GM12878 (cell line): ENCODE data around the gene HMCN2. TPM values are rescaled to one million over a fixed set of nuclear protein-coding genes. Genes with fewer than 3 reads are reported as not detected.

Experiments used
- ATAC-seq: fragments of 200-7000 bp; cut with Tn5 transposase; 3 replicates; pipeline ENCODE4 v1.9.1; 2020; ENCODE audit warnings: mild to moderate bottlenecking, moderate library complexity
- BruUV-seq: library from RNA; stranded (reverse); fragments of 400-500 nt; replicated peaks from 2 replicates; lab custom pipeline; 2021; lab: Mats Ljungman, UMichigan
- CTCF ChIA-PET: fragments of 300-600 bp; sonication (Branson Sonifier 250); formaldehyde crosslinking; extraction: SDS; loops from one replicate; lab custom pipeline; 2021; ENCODE audit warnings: inconsistent platforms; lab: Yijun Ruan, JAX
- POLR2A ChIA-PET: fragments of 350-600 bp; formaldehyde crosslinking; extraction: SDS; loops from one replicate; lab custom pipeline; 2021; ENCODE audit warnings: inconsistent platforms; lab: Charles Lee
- RAD21 ChIA-PET: fragments of 300-600 bp; sonication (Branson Sonifier 250); formaldehyde crosslinking; loops from one replicate; lab custom pipeline; 2023; ENCODE audit warnings: antibody characterized with exemption; ENCODE audit not compliant: unreplicated experiment; lab: Charles Lee
- SMC1A ChIA-PET: fragments of 300-600 bp; sonication (Branson Sonifier 250); formaldehyde crosslinking; loops from one replicate; lab custom pipeline; 2023; ENCODE audit not compliant: unreplicated experiment, uncharacterized antibody; lab: Charles Lee
- DNase-seq: peaks from one replicate; pipeline ENCODE4 v3.0.0-alpha.2; 2011; ENCODE audit warnings: low read depth, low spot score
- FAIRE-seq: peaks from 3 replicates; lab custom pipeline; 2011; peaks lifted over from hg19 to GRCh38; lab: Jason Lieb, UNC
- H2AFZ ChIP-seq: 2 replicates; pipeline ENCODE4 v1.6.0; 2011; ENCODE audit warnings: low read depth, low read length, control low read depth; ENCODE audit not compliant: control insufficient read depth
- H3K27ac ChIP-seq: 2 replicates; pipeline ENCODE4 v1.5.1; 2011; ENCODE audit warnings: control low read depth; ENCODE audit not compliant: control insufficient read depth, insufficient read depth
- H3K27me3 ChIP-seq, 2 experiments: replicated peaks in 1 of 2; 2 replicates each; pipeline versions ENCODE4 v1.6.0 to v1.6.1; 2011; ENCODE audit warnings: low read length in 1 of 2; ENCODE audit not compliant: control insufficient read depth in 2 of 2, insufficient read depth in 2 of 2
- H3K36me3 ChIP-seq, 2 experiments: 2 replicates each; pipeline ENCODE4 v1.5.1; 2011; ENCODE audit warnings: low read length in 1 of 2; ENCODE audit not compliant: control insufficient read depth in 2 of 2, insufficient read depth in 2 of 2
- H3K4me1 ChIP-seq: 2 replicates; pipeline ENCODE4 v1.6.1; 2011; ENCODE audit warnings: mild to moderate bottlenecking, low read length, moderate library complexity, mixed read lengths; ENCODE audit not compliant: control insufficient read depth, insufficient read depth
- H3K4me2 ChIP-seq: 2 replicates; pipeline ENCODE4 v1.6.0; 2011; ENCODE audit warnings: control low read depth; ENCODE audit not compliant: control insufficient read depth, insufficient read depth
- H3K4me3 ChIP-seq: fragments of 200-600 bp; sonication (generic); 2 replicates; pipeline ENCODE4 v1.5.1; 2016
- H3K79me2 ChIP-seq: 2 replicates; pipeline ENCODE4 v1.6.0; 2011; ENCODE audit warnings: low read length; ENCODE audit not compliant: control insufficient read depth, insufficient read depth
- H3K9ac ChIP-seq: 2 replicates; pipeline ENCODE4 v1.8.0; 2011; ENCODE audit warnings: low read length, control low read depth, mixed read lengths; ENCODE audit not compliant: control insufficient read depth, insufficient read depth
- H3K9me3 ChIP-seq: replicated peaks from 3 replicates; pipeline ENCODE4 v1.5.1; 2011; ENCODE audit warnings: mild to moderate bottlenecking, low read length; ENCODE audit not compliant: control insufficient read depth, insufficient read depth
- H4K20me1 ChIP-seq: 2 replicates; pipeline ENCODE4 v1.6.0; 2011; ENCODE audit not compliant: control insufficient read depth, insufficient read depth
- BMI1 ChIP-seq: fragments of 450-650 bp; IDR thresholded peaks from 2 replicates; pipeline ENCODE4 v1.6.1; 2016; ENCODE audit warnings: mild to moderate bottlenecking, moderate library complexity, borderline replicate concordance
- BRCA1 ChIP-seq: IDR thresholded peaks from 2 replicates; pipeline ENCODE4 v1.6.1; 2011; ENCODE audit warnings: low read depth, low read length, improper control_type of control experiment
- ESRRA ChIP-seq: IDR thresholded peaks from 2 replicates; pipeline ENCODE4 v1.6.1; 2012; ENCODE audit warnings: mild to moderate bottlenecking, low read length, improper control_type of control experiment
- GABPA ChIP-seq: IDR thresholded peaks from 2 replicates; pipeline ENCODE4 v1.6.1; 2014; ENCODE audit warnings: antibody characterized with exemption, low read depth, mild to moderate bottlenecking, inconsistent platforms
- HCFC1 ChIP-seq: fragments of 150-350 bp; IDR thresholded peaks from 2 replicates; pipeline ENCODE4 v1.6.1; 2014; ENCODE audit warnings: low read length
- IKZF1 ChIP-seq: fragments of 450-650 bp; conservative IDR thresholded peaks from 2 replicates; pipeline ENCODE4 v1.6.1; 2017; ENCODE audit warnings: antibody characterized with exemption, mild to moderate bottlenecking
- IRF4 ChIP-seq: IDR thresholded peaks from 2 replicates; pipeline ENCODE4 v1.6.1; 2011; ENCODE audit warnings: low read depth, low read length
- NFXL1 ChIP-seq: fragments of 450-650 bp; IDR thresholded peaks from 2 replicates; pipeline ENCODE4 v1.6.1; 2017; ENCODE audit warnings: antibody characterized with exemption, mild to moderate bottlenecking, borderline replicate concordance
- RB1 ChIP-seq: fragments of 450-650 bp; formaldehyde crosslinking; IDR thresholded peaks from 2 replicates; pipeline ENCODE4 v1.6.1; 2017; ENCODE audit warnings: mild to moderate bottlenecking, borderline replicate concordance
- RCOR1 ChIP-seq: conservative IDR thresholded peaks from 2 replicates; pipeline ENCODE4 v1.6.1; 2012; ENCODE audit warnings: low read depth, low read length, improper control_type of control experiment
- RUNX3 ChIP-seq: IDR thresholded peaks from 2 replicates; pipeline ENCODE4 v1.6.1; 2012; ENCODE audit warnings: low read length, inconsistent platforms
- SIX5 ChIP-seq: IDR thresholded peaks from 2 replicates; pipeline ENCODE4 v1.6.1; 2011; ENCODE audit warnings: mild to moderate bottlenecking, low read depth, low read length, moderate library complexity; ENCODE audit not compliant: severe bottlenecking
- SMAD5 ChIP-seq: IDR thresholded peaks from 2 replicates; pipeline ENCODE4 v1.6.1; 2016; ENCODE audit warnings: antibody characterized with exemption, low read depth
- SMARCA5 ChIP-seq: fragments of 450-650 bp; IDR thresholded peaks from 2 replicates; pipeline ENCODE4 v1.6.1; 2017; ENCODE audit warnings: mild to moderate bottlenecking
- SMC3 ChIP-seq: IDR thresholded peaks from 2 replicates; pipeline ENCODE4 v1.6.1; 2011; ENCODE audit warnings: low read length, improper control_type of control experiment, borderline replicate concordance
- TAF1 ChIP-seq: IDR thresholded peaks from 2 replicates; pipeline ENCODE4 v1.6.1; 2011; ENCODE audit warnings: mild to moderate bottlenecking, low read depth, low read length, borderline replicate concordance
- TCF3 ChIP-seq: IDR thresholded peaks from 2 replicates; pipeline ENCODE4 v1.6.1; 2012; ENCODE audit warnings: low read depth, mild to moderate bottlenecking, low read length, borderline replicate concordance; ENCODE audit not compliant: insufficient read depth
- YY1 ChIP-seq: IDR thresholded peaks from 2 replicates; pipeline ENCODE4 v1.6.1; 2011; ENCODE audit warnings: low read depth, mild to moderate bottlenecking, low read length
- WGBS: methylation state at CpG from one replicate; pipeline ENCODE4 v1.1.6; 2016; ENCODE audit warnings: low lambda C conversion rate; ENCODE audit not compliant: insufficient replicate concordance, insufficient coverage; ENCODE audit errors: missing lambda C conversion rate; 5-methylcytosine and 5-hydroxymethylcytosine counted together
- in situ Hi-C: fragments of 300-500 bp; cut with MboI; formaldehyde crosslinking; loops from 9 replicates; pipeline ENCODE4 v1.14.3; 2018; ENCODE audit warnings: mixed read lengths
- intact Hi-C: fragments of 100-400 bp; cut with micrococcal nuclease; formaldehyde crosslinking; loops from one replicate; pipeline ENCODE4 v1.14.2; 2022; ENCODE audit not compliant: unreplicated experiment
- polyA plus RNA-seq, 11 experiments: library from polyadenylated mRNA; depleted of rRNA in 4 of 11; unstranded in 6 of 11; stranded (reverse) in 5 of 11; fragments of >200 nt; fragmentation: Nextera tagmentation in 4 of 11; fragmentation: Illumina TruSeq in 1 of 11; extraction: Ambion mirVana in 4 of 11; extraction: Trizol in 1 of 11; gene quantifications; 1 replicate in 1 of 11; 2 replicates in 10 of 11; pipeline versions ENCODE4 v1.2.1 to v1.2.3, GENCODE V29; 2011 to 2016; ENCODE audit warnings: inconsistent platforms in 2 of 11, missing spikeins in 2 of 11, low read depth in 1 of 11
- total RNA-seq, 4 experiments: library from RNA; depleted of rRNA in 3 of 4; stranded (reverse); fragments of >200 nt in 3 of 4; fragmentation: Illumina TruSeq in 1 of 4; extraction: Trizol in 1 of 4; gene quantifications; 2 replicates each; pipeline versions ENCODE4 v1.2.1 to v1.2.3, GENCODE V29; 2013 to 2021
- TF ChIP-seq, protein P1 (sequence below): IDR thresholded peaks from 2 replicates; pipeline ENCODE4 v1.6.1; 2012; ENCODE audit warnings: mild to moderate bottlenecking, low read depth, low read length
- TF ChIP-seq, protein P2 (sequence below): fragments of 150-350 bp; IDR thresholded peaks from 2 replicates; pipeline ENCODE4 v1.6.1; 2016; ENCODE audit warnings: low read depth, low read length

The HMCN2 gene
- total and polyA plus RNA-seq, 10 of the 15 experiments (the other 5 are each of a cell fraction or from before 2014, with no cell fraction given) = 0.04 TPM; not detected in 9

DNA sequence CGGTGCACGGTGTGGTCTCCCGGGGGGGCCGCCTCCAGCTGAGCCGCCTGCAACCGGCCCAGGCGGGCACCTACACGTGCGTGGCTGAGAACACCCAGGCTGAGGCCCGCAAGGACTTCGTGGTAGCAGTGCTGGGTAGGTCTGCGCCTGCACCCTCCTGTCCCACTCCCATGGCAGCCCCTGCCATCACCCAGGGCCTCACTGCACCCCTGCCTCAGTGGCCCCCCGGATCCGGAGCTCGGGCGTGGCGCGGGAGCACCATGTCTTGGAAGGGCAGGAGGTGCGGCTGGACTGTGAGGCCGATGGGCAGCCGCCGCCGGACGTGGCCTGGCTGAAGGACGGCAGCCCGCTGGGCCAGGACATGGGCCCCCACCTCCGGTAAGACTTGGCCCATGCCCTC is 125.4 kb downstream of the HMCN2 start (continued):
- TF ChIP-seq TAF1 = no peak
- no peak for TF ChIP-seq TCF3
- TF ChIP-seq SMC3 = no peak
- no peak for TF ChIP-seq SMAD5
- TF ChIP-seq HCFC1 = no peak
- TF ChIP-seq, protein P1, sequence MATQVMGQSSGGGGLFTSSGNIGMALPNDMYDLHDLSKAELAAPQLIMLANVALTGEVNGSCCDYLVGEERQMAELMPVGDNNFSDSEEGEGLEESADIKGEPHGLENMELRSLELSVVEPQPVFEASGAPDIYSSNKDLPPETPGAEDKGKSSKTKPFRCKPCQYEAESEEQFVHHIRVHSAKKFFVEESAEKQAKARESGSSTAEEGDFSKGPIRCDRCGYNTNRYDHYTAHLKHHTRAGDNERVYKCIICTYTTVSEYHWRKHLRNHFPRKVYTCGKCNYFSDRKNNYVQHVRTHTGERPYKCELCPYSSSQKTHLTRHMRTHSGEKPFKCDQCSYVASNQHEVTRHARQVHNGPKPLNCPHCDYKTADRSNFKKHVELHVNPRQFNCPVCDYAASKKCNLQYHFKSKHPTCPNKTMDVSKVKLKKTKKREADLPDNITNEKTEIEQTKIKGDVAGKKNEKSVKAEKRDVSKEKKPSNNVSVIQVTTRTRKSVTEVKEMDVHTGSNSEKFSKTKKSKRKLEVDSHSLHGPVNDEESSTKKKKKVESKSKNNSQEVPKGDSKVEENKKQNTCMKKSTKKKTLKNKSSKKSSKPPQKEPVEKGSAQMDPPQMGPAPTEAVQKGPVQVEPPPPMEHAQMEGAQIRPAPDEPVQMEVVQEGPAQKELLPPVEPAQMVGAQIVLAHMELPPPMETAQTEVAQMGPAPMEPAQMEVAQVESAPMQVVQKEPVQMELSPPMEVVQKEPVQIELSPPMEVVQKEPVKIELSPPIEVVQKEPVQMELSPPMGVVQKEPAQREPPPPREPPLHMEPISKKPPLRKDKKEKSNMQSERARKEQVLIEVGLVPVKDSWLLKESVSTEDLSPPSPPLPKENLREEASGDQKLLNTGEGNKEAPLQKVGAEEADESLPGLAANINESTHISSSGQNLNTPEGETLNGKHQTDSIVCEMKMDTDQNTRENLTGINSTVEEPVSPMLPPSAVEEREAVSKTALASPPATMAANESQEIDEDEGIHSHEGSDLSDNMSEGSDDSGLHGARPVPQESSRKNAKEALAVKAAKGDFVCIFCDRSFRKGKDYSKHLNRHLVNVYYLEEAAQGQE = no peak

- Histone ChIP-seq H3K79me2 (no peaks in the 10 kb centered on the region), H3K4me1 (no peaks in the 10 kb centered on the region), H3K36me3 (no peaks in the 10 kb centered on the region), H3K9me3 (no peaks in the 10 kb centered on the region), H3K4me2 (no peak overlapping the region), H3K27ac (no peak overlapping the region), H3K4me3 (no peak overlapping the region), H3K9ac (no peak overlapping the region), H3K27me3 (no peaks in the 10 kb centered on the region), H2AFZ (no peak overlapping the region), H4K20me1 (no peaks in the 10 kb centered on the region)
- CTCF ChIA-PET = interaction anchor here (0.6 kb wide), 1 partner anchor 641 kb away, joined by 3 read pairs; no protein-coding TSS in a partner anchor
- ATAC-seq = no peak
- FAIRE-seq = no peak
- BruUV-seq = no TSS peak
- intact Hi-C loops (no loop called here), in situ Hi-C loops (no loop called here)
- 51% methylated on average over 13 of the region's 13 CpGs for WGBS
- SMC1A ChIA-PET = no interaction called here
- POLR2A ChIA-PET = no interaction called here
- RAD21 ChIA-PET = no interaction called here
- DNase-seq = no peak
- TF ChIP-seq NFXL1 = no peak
- TF ChIP-seq RB1 = no peak
- TF ChIP-seq SMARCA5 = no peak
- TF ChIP-seq SIX5 = no peak
- TF ChIP-seq RUNX3 = no peak
- TF ChIP-seq ESRRA = no peak
- no peak for TF ChIP-seq BMI1
- TF ChIP-seq, protein P2, sequence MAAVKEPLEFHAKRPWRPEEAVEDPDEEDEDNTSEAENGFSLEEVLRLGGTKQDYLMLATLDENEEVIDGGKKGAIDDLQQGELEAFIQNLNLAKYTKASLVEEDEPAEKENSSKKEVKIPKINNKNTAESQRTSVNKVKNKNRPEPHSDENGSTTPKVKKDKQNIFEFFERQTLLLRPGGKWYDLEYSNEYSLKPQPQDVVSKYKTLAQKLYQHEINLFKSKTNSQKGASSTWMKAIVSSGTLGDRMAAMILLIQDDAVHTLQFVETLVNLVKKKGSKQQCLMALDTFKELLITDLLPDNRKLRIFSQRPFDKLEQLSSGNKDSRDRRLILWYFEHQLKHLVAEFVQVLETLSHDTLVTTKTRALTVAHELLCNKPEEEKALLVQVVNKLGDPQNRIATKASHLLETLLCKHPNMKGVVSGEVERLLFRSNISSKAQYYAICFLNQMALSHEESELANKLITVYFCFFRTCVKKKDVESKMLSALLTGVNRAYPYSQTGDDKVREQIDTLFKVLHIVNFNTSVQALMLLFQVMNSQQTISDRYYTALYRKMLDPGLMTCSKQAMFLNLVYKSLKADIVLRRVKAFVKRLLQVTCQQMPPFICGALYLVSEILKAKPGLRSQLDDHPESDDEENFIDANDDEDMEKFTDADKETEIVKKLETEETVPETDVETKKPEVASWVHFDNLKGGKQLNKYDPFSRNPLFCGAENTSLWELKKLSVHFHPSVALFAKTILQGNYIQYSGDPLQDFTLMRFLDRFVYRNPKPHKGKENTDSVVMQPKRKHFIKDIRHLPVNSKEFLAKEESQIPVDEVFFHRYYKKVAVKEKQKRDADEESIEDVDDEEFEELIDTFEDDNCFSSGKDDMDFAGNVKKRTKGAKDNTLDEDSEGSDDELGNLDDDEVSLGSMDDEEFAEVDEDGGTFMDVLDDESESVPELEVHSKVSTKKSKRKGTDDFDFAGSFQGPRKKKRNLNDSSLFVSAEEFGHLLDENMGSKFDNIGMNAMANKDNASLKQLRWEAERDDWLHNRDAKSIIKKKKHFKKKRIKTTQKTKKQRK = no peak
- TF ChIP-seq GABPA = no peak
- no peak for TF ChIP-seq RCOR1
- no peak for TF ChIP-seq YY1
- no peak for TF ChIP-seq IRF4
- no peak for TF ChIP-seq TAF1
- no peak for TF ChIP-seq IKZF1
- TF ChIP-seq BRCA1 = no peak
These were observed 126.3 kb downstream of the HMCN2 start for GRCh38 chr9:130391866-130392265.
